HG03575 (cell line): Measurements from ENCODE around the gene TRMT44.

Experiments used
- ATAC-seq: cut with Tn5 transposase; IDR thresholded peaks from one replicate; pipeline ENCODE4 v1.9.1; 2021; ENCODE audit not compliant: unreplicated experiment, insufficient number of reproducible peaks, low FRiP score; ENCODE audit errors: extremely low read depth

The TRMT44 gene

GRCh38 chr4:8523175-8523574, 82.6 kb downstream of the TRMT44 start:
- ATAC-seq = no peak

- ATAC-seq = no peak
Measured at GRCh38 chr4:8523766-8524165, 83.2 kb downstream of the TRMT44 start.

DNA sequence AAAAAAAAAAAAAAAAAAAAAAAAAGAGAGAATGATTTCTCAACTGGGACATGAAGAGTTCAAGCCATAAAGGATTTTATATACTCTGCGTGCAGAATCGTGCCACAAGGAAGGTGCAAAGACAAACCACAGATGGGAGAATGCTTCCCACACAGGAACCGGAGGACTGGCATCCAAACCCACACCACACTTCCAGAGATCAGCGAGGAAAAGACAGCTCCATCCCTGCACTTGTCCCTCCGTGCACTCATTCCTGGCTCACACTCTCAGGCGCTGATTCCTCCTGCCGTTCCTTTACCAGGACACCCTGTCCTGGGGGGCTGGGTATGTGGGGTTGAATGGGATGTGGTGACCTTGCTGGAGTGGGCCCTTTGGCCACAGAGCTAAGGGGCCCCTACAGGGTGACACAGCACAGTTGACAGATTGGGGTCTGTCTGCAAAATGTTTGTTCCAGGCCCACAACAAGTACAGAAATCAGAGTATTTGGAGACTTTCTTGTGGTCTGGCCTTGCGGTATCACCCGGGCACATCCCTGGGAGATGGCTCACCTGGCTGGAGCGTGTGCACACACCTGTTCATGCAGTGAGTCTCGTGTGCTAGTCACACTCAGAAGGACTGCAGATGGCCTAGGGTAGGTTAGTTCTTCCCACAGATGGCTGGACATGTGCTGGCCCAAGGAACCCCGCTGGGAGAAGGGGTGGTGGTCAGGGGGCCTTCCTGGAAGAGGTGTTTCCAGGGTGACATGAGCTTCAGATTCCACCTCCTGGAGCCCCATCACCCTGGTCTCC, 84.2 kb downstream of the TRMT44 start:
- ATAC-seq = no peak

GRCh38 chr4:8525383-8526120, 85.0 kb downstream of the TRMT44 start:
- ATAC-seq = no peak
